NOMO-1 treated with dmso at 0.1 percent for 144 hours (cell line): ENCODE measurements around the gene SMG6.
"Not testable (repeated sequence)": the region's sequence is repeated elsewhere in the genome, so short reads cannot be mapped to it uniquely, and the experiment has no call there.

Experiments
- DNase-seq: peaks from one replicate; lab custom pipeline; 2025; ENCODE audit not compliant: unreplicated experiment; lab: John Stamatoyannopoulos, UW

SMG6 gene

DNA sequence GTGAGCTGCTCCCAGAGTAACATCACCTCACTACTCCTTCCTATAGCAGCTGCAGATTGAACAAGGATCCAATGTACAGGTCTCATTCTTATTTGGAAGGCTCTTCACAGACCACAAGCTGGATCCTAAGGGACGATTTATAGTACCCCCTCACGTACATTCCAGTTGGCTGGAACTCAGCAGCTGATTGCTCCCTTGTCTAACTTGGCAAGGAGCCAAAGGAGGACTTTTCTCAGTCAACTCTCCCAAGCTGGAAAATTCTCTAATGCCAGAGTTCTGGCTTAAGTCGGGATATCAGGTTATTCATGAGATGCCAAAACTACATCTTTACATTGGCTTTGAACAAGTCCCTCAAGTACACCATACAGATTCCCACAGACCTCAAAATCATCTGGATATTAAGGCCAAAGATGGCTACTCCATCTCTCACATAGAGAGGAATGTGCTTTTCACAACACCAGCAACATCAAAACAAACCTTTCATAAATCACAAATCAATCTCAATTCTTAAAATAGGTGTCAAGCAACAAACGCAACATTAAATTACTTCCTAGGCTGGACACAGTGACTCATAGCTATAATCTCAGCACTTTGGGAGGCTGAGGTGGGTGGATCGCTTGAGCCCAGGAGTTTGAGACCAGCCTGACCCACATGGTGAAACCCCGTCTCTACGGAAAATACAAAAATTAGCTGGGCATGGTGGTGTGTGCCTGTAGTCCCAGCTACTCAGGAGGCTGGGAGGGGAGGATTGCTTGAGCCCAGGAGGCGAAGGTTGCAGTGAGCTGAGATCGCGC lies 39.3 kb downstream of the SMG6 start:
- DNase-seq = no peak

DNA sequence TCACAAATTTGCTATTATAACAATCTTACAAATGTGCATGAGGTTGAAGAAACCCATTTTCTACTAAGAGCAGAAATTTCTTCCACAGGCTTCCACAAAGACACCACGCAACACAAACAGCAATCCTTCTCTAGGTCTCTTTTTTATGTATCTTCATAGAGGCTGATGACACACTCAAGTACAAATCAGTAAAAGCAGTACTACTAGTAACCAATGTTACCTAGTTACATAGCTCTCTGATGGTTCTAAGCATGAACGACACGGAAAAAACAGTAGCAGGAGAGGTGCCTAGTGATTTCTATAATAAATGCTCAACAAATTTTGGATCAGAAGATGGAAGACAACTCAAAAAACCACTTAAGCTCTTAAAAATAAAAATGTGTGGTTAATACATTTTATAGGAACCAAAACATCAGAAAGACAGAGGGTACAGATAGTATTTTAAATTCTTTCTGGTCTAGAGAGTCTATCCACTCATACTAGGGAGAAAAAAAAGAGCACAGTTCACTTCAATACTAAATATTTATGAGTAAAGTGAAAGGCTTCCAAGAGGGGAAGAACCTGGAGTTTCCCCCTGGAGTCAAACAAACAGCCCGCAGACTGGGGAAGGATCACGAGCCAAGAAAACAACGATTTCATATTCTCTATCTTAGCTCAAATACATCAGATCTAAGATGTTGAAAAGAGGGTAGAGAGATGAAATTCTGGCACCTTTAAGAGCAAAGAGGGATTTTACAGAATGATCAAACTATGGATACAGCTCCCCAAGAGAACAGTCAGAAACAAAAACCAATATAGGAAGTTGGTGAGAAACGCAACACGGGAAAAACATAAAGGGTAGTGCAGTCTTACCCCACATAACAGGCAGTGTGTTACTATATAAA lies 40.2 kb downstream of the SMG6 start:
- DNase-seq = no peak

DNA sequence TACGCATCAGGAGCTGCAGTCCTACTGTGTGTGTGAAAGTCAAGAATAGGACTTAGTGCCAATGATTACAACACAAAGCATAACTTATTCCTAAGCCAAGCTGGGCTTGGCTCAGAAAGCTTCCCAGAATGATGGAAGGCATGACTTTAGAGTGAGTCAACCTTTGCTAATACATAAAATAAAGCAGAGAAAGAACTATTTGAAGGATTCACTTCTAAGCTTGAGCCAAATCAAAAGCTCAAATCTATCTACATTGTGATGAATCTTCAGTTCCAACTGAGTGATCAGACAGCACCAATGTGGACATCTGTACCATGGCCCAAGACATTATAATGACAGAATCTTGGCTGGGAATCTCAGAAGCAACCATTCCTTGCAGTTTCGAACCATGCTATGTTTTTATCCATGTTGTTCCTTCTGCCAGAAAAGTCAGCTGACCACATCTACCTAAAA lies 41.4 kb downstream of the SMG6 start:
- DNase-seq = no peak

DNA sequence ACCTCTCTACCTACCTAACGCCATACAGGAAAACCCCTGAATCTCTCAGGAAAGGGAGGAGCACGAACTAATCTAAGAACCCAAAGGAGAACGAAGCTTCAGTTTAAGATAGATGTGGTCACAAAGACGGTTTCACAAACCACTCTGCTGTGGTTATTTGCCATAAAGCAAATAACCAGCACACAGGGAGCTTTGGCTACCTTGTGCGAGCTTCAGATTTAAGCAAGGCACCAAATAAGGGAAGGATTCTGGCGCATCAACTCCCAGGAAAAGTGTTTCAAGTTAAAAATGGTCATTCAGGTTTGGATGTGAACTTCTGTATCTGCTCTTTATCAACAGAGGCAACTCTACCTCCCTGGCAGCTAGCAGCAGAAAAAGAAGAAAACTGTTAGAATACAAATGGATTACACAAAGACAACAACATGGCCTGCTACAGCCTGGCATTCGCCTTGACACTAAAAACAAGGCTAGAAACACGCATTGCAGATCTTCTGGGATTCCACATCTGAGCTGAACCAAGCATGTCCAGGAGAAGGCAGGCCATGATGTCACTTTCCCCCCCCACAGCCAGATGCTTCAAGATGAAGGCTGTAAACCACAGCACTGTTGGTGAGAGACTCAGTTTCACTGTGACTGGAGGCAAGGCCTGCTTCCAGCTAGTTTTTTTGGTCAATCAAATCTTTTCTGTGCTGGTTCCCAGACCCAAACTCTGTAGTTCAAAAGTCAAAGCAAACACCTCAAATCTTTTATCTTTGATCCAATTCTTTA lies 43.6 kb downstream of the SMG6 start:
- DNase-seq = no peak

DNA sequence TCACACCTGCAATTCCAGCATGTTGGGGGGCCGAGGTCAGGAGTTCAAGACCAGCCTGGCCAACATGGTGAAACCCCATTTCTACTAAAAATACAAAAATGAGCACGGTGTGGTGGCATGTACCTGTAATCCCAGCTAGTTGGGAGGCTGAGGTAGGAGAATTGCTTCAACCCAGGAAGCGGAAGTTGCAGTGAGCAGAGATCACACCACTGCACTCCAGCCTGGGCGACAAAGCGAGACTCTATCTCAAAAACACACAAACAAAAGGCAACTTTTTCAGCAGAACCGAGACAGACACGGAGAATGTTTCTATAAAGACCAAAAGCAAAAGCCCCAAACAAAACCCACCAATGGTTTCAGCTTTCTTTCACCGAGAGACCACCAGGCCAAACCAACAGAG lies 44.8 kb downstream of the SMG6 start:
- not testable (repeated sequence) for DNase-seq

DNA sequence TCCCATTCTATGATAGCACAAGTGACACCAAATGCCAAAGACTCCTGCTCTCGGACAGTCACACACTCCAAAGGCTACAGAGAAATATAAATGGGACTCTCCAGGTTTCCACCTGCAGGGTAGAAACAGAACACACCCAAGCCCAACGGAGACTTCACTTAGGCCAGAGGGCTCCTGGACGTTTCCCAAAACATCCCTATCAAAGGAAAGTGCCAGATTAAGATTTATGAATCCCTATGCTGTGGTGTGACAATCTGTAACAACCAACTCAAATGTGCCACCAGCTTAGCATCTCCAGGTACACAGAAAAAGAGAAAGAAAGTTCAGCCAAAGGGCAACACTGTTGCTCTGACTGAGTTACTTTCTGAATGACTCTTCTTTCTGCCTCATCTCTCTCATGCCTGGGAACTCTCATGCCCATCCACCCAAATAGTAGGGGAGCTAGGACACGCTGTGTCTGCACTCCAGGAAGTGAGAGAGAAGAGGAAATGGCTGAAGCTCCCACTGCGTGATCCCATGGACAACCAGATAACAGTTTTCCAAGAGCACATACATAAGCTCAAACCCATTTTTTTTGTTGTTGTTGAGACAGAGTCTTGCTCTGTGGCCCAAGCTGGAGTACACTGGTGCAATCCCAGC lies 49.7 kb downstream of the SMG6 start:
- no peak for DNase-seq

DNA sequence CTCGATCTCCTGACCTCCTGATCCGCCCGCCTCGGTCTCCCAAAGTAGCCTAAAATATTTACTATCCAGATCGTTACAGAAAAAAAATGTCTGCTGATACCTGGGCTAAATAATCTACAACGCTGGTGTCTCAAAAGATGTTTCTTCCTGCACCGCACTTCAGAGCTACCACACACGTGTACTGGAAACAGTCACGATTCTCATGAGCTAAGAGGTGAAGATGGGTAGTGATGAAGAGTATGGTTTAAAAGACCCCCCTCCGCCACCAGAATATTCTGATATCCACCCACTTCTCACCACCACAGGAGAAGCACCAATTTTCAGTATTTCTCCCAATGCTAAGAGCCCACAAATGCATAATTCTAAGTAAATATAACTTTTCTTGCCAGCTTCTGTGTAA lies 50.2 kb downstream of the SMG6 start:
- DNase-seq = no peak

DNA sequence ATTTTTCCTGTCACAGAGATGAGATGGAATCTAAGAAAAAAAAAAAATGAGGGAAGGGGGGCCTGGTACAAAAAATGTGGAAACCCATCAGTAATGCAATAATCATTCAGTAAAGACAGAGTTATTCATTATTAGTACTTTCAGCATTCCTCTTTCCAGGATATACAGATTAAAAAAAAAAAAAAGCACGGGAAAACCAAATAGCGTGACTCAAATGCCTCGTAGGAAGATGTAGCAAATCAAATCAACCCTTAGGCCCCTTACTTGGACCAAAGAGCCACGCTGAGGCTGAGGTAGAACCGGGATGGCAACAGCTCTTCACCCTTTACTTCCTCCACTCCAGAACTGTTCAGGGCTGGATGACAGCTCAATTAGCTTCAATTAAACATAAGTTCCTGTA lies 52.5 kb downstream of the SMG6 start:
- DNase-seq = no peak

DNA sequence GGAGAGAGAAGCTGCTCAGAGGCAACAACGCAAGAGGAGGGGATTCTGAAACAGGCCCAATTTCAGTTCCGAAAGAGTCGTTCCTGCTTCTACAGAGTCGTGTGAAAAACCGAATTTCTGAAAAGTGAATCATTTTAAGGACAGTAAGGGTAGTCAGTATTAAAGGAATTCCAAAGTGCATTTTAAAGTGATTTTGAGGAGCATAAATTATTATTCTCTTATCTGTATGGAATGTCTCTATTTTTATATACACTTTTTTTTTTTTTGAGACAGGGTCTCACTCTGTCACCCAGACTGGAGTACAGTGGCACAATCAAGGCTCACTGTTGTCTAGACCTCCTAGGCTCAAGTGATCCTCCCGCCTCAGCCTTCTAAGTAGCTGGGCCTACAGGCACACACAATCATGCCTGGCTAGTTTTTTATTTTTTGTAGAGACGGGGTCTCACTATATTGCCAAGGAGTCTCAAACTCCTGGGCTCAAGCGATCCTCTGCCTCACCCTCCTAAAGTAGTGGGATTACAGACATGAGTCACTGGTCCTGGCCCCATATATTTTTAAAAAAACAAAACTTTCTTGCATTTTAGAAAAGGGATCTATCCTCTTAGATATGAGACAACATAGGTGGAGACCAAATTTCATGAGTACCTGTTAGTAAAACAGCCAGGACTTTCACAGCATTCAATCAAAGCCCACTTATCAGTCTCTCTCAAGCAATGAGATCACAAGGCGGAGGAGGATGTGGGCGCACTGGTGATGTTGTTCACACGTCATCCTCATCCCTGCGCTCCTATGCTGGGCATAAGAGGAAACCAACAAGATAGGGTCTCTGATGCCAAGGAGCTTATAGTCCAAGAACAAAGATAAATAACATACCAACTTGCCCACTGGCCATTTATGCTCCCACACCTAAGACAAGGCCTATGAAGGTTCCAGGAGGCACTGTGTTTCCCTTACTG lies 53.2 kb downstream of the SMG6 start:
- DNase-seq = no peak

DNA sequence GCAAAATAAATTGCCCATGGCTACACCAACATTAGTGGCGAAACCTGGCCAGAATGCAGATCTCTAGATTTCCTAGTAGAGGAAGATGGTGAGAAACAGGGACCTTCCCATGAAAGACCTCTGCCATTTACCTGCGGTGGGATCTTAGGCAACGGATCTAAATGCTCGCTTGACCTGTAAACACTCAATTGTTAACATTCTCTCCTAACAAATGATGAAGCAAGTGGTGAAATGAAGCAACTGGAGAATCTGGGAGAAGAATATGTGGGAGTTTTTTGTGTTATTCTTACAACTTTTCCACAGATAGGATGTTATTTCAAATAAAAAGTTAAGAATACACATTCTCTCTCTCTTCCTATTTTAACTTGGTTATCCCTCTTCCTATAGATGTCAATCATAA lies 56.6 kb downstream of the SMG6 start:
- DNase-seq = no peak

DNA sequence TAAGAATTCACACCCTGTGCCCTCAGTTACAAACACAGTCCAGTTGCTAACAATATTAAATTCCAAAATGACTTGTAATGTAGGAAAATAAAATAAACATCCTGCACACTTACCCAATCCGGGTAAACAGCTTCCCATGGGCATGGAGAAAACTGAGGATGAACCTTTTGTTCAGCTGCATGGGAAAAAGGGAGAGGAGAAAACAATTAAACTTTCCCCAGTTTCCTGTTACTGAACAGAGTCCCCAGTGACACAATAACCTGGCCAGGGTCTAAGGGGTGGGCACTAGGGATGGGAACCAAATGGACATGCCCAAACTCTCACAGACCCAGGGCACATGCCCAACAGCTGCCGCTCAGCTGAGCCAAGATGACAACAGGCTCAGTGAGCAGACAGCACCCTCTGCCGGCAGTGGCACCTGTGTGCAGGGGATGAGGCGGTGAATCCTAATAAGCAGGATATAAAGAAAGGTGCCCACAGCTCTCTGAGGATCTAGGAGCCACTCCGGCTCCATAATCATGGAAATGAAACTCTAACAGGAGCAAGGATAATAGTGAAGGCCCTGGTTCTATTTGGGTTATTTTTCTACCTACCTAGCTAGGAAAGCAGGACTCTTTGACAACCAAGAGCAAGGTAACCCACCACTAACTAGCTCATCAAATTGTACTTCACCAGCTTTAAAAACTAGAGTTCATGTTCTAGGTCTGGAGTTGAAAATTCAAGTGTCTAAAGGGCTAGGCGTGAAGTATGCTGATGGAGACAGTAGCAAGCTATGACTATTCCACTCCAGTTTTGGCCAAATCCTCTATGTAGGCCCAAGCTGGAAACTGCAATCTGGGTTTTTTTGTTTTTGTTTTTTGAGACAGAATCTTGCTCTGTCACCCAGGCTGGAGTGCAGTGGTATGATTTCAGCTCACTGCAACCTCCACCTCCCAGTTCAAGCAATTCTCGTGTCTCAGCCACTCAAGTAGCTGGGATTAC lies 58.8 kb downstream of the SMG6 start:
- peak; percentile 29 for DNase-seq

DNA sequence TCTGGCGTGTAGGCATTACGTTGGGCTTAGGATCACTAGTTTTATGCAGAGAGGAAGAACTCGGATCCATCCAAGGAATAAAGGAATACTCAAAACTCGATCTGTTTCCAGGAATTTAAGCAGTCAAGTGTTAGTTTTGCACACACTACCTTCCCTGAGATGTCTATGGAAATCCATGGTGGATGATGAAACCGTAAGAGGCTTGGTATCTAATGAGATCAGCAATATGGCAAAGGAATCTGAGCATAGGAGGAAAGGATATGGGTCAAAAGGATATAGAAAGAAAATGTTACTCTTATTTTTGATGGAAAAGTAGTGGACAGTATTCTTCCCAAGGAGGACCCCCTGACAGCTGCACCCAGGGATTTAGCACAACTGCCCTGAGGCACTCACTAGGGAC lies 59.6 kb downstream of the SMG6 start:
- DNase-seq = no peak

DNA sequence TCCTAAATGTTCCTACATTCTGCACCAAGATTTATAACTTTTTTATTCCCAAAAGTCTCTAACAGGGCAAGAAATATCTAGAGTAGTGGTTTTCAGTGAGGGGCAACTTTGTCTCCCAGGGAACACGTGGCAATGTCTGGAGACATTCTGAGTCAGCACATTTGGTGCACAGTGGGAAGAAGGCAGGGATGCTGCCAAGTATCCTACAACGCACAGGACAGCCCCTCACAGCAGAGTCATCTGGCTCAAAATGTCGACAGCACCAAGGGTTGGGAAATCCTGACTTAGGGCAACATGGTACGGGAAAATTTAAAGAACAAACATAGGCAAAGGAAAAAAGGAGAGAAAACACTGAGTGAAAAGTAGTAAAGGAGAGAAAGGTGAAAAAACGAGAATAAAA lies 61.8 kb downstream of the SMG6 start:
- DNase-seq = no peak

DNA sequence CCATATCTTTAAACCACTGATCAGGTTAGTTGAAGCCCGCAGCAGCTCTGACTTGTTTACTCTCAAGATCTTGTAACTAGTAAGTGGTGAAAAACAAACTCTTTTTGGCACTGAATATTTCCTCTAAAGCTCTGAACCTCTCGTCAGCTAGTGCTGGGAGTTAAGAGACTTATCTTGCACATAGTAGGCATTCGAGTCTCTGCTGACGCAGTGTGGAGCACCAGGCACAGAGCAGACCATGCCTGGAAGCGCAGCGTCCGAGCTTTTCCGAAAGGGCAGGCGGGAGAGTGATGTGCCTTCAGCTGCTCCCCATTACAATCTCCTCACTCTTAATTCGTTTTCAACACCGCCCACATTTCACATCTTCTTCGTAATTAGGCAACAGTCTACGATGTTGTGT lies 63.0 kb downstream of the SMG6 start:
- DNase-seq = no peak

DNA sequence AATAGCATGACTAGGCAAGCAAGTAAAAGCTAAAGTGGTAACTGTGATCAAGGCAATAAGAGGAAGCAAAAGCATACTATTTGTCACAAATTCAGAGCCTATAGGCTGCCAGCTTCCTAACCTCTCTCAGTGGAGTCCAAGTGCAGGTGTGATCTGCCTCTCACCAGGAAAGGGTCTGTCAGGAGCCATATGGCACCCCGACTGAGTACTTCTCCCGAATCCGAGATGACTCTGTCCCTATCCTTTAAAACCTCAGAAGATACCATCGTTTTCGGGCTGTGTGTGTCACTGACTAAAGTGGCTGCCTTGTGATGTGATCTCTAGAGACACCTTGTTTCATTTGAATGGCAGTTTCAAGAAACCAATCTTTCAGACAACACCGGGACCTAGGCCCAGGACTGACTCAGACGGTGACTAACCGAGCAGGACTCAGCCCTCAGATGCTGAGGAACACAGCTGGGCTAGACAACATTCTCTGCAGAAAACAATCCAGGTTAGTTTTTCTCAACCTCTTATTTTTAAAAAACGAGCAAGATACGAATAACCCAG lies 63.6 kb downstream of the SMG6 start:
- no peak for DNase-seq

DNA sequence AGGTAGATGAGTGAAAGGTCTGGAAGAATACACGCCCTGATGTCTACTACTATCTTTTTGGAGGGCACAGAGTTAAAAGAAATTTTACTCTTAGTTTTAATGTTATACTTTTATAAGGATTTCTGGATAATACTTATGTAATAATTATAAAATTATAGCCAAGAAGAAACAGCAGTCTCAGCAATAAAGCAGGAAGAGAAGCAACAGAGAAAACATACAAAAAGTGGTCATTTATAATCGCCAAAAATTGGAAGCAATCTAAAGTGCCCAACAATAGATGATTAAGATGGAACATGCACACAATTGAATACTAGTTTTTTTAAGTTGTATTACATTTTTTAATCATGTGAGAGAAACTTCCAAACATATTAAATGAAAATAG lies 64.4 kb downstream of the SMG6 start:
- no peak for DNase-seq

DNA sequence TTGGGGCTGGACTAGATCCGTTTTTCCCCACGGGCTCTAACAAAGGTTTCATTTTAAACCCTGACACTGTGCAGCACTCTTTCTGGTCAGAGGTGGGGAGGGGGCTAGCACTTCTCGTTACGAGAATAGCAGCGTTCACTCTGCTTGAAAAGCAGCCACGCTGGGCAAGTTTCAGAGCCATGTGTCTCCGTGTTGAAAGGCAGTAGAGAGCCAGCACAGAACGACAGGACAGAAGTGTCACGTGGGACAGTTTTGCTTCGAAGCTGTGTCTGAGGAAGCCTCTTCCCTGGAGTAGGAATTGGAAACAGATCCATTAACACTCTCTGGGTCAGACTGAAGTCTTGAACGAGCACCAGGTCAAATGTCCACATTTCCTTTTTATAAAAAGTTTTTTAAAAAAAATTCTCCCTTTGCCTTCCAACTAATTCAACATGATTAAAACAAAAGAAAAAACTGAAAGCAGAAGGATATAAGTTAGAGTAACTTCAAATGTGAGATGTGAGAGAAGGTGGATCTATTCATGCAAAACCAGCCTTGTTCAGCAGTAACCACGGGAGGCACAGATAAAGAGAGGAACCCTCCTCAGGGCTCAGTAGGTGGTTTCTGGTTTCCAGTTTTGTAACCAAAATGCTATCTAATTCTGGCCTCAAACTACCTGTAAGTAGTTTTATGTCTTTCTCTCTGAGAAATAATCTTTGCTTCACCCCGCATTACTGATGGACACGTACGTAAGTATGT lies 65.0 kb downstream of the SMG6 start:
- no peak for DNase-seq

DNA sequence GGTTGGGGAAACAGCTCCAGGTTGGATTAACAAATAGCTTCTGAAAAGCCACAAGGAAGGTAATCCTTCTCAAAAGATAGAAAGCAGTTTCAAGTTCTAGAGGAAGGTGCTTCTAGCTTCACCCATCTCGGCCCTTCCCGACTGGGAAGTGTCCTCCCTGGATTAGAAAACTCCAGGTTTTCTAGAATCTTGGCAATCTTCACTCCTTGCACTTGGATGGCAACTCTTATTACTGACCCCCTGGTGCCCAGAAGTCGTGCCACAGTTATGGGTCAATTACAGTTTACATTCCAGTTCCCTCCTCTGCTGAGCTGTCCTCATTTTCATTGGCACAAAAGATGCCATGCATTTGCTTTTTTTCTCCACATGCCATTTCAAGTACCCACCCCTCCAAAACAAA lies 65.6 kb downstream of the SMG6 start:
- DNase-seq = no peak
